ENCODE measurements around the gene TTBK1. TPM values are rescaled to one million over a fixed set of nuclear protein-coding genes. Genes with fewer than 3 reads are reported as not detected.

The TTBK1 gene
- total RNA-seq, 4 donors from 2014 or later = not detected

GRCh38 chr6:43291708-43292107 is 48.4 kb downstream of the TTBK1 start:
- TF ChIP-seq EP300 (IDR thresholded peaks at IDR 0.05) (no peak), POLR2A (IDR thresholded peaks at IDR 0.05) (no peak), CTCF (IDR thresholded peaks at IDR 0.05) (no peak)
- no peaks in the 10 kb centered on the region for H3K27me3 ChIP-seq
- H3K36me3 ChIP-seq = no peaks in the 10 kb centered on the region
- H3K4me1 ChIP-seq = no peaks in the 10 kb centered on the region
- H3K27ac ChIP-seq = no peak overlapping the region
- H3K4me3 ChIP-seq = no peak overlapping the region
- 93 to 94% methylated on average over 2 of the region's 2 CpGs for WGBS, 2 donors
- no peak for DNase-seq (ENCODE audit: low spot score in 2 of 2)
- H3K9me3 ChIP-seq = no peaks in the 10 kb centered on the region

GRCh38 chr6:43292341-43292740 is 49.1 kb downstream of the TTBK1 start:
- H3K27ac ChIP-seq = no peak overlapping the region
- no peak for TF ChIP-seq EP300 (IDR thresholded peaks at IDR 0.05)
- TF ChIP-seq CTCF (IDR thresholded peaks at IDR 0.05) = no peak
- no peak for TF ChIP-seq POLR2A (IDR thresholded peaks at IDR 0.05)
- H3K4me3 ChIP-seq = no peak overlapping the region
- no peak for DNase-seq (ENCODE audit: low spot score in 2 of 2)
- H3K27me3 ChIP-seq = no peaks in the 10 kb centered on the region
- H3K4me1 ChIP-seq = no peaks in the 10 kb centered on the region
- WGBS, 2 donors = 90 to 92% methylated on average over 6 of the region's 6 CpGs
- no peaks in the 10 kb centered on the region for H3K36me3 ChIP-seq
- no peaks in the 10 kb centered on the region for H3K9me3 ChIP-seq

- Histone ChIP-seq H3K36me3 (no peaks in the 10 kb centered on the region), H3K4me3 (no peak overlapping the region), H3K27me3 (peaks cover 0 to 4% of the 10 kb centered on the region in 2 donors), H3K27ac (no peak overlapping the region), H3K9me3 (no peaks in the 10 kb centered on the region), H3K4me1 (no peaks in the 10 kb centered on the region)
- no peak for TF ChIP-seq CTCF (IDR thresholded peaks at IDR 0.05)
- TF ChIP-seq POLR2A (IDR thresholded peaks at IDR 0.05) = no peak
- TF ChIP-seq EP300 (IDR thresholded peaks at IDR 0.05) = no peak
- WGBS, 2 donors = 72 to 81% methylated on average over 5 of the region's 5 CpGs
- no peak for DNase-seq (ENCODE audit: low spot score in 2 of 2)
Observed at GRCh38 chr6:43292763-43293318, 49.6 kb downstream of the TTBK1 start.

DNA sequence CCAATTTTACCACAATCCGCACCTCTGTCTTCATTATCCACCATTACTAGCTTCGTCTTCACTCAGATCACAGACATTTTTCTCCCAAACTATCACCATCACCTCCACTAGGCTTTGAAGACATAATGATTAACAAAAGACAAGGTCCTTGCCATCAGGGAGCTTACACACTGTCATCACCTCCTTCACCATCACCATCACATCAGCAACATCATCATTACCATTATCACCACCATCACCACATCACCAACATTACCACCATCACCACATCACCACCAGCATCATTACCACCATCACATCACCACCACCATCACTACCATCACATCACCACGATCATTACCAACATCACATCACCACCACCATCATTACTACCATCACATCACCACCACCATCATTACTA is 50.4 kb downstream of the TTBK1 start:
- TF ChIP-seq CTCF (IDR thresholded peaks at IDR 0.05) = no peak
- TF ChIP-seq EP300 (IDR thresholded peaks at IDR 0.05) = no peak
- TF ChIP-seq POLR2A (IDR thresholded peaks at IDR 0.05) = no peak
- no peak for DNase-seq (ENCODE audit: low spot score in 2 of 2)

GRCh38 chr6:43294536-43294935 is 51.3 kb downstream of the TTBK1 start:
- no peak for DNase-seq (ENCODE audit: low spot score in 2 of 2)
- H3K36me3 ChIP-seq = no peaks in the 10 kb centered on the region
- H3K4me3 ChIP-seq = no peak overlapping the region
- no peaks in the 10 kb centered on the region for H3K4me1 ChIP-seq
- WGBS, 2 donors = 83 to 89% methylated on average over 3 of the region's 3 CpGs
- H3K27ac ChIP-seq = no peak overlapping the region
- H3K9me3 ChIP-seq = no peaks in the 10 kb centered on the region
- TF ChIP-seq CTCF (IDR thresholded peaks at IDR 0.05) (no peak), POLR2A (IDR thresholded peaks at IDR 0.05) (no peak)
- H3K27me3 ChIP-seq = peaks cover 0 to 21% of the 10 kb centered on the region in 2 donors

More for the DNA sequence above, 50.4 kb downstream of the TTBK1 start:
- no peak overlapping the region for H3K27ac ChIP-seq
- peaks cover 0 to 13% of the 10 kb centered on the region in 2 donors for H3K27me3 ChIP-seq
- 93 to 95% methylated on average over 3 of the region's 3 CpGs for WGBS, 2 donors
- H3K4me1 ChIP-seq = no peaks in the 10 kb centered on the region
- no peaks in the 10 kb centered on the region for H3K36me3 ChIP-seq
- no peaks in the 10 kb centered on the region for H3K9me3 ChIP-seq
- no peak overlapping the region for H3K4me3 ChIP-seq
